ENCODE results near the gene HHAT.

DNA sequence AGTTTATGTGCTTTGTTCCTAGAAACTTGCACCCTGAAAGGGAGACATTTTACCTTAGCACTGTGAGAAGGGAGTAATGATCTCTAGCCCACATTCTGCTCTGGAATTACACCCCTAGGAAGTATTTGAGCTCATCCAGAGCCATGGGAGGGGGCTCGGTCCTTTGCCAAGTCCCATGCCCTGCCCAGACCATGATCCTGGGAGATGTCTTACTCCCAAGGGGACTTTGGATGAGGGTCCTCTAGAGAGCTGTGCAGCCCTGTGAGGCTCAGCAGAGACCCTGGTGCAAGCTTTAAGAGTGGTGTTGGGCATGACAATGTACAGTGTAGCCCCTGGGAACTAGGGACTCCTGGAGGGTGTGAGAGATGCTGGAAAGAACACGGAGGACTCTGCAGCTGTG is 241.4 kb downstream of the HHAT start:
- TF ChIP-seq, protein P1, sequence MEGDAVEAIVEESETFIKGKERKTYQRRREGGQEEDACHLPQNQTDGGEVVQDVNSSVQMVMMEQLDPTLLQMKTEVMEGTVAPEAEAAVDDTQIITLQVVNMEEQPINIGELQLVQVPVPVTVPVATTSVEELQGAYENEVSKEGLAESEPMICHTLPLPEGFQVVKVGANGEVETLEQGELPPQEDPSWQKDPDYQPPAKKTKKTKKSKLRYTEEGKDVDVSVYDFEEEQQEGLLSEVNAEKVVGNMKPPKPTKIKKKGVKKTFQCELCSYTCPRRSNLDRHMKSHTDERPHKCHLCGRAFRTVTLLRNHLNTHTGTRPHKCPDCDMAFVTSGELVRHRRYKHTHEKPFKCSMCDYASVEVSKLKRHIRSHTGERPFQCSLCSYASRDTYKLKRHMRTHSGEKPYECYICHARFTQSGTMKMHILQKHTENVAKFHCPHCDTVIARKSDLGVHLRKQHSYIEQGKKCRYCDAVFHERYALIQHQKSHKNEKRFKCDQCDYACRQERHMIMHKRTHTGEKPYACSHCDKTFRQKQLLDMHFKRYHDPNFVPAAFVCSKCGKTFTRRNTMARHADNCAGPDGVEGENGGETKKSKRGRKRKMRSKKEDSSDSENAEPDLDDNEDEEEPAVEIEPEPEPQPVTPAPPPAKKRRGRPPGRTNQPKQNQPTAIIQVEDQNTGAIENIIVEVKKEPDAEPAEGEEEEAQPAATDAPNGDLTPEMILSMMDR (IDR thresholded peaks at IDR 0.05 in 4 of 5, conservative IDR thresholded peaks at IDR 0.05 in 1 of 5): no peak
- no peak for TF ChIP-seq POLR2A (IDR thresholded peaks at IDR 0.05)

All from gastrocnemius medialis (tissue), 4 donors.